SK-N-SH (cell line): ENCODE data around the gene IFT20. TPM values are rescaled to one million over a fixed set of nuclear protein-coding genes. Genes with fewer than 3 reads are reported as not detected.

ENCODE experiments used
- CTCF ChIA-PET: fragments of 300-600, 350-600 bp; formaldehyde crosslinking; extraction: SDS; loops from one replicate; lab custom pipeline; 2021; lab: Yijun Ruan, JAX
- POLR2A ChIA-PET: fragments of 350-600 bp; sonication (Branson Sonifier 250); formaldehyde crosslinking; extraction: SDS; loops from one replicate; lab custom pipeline; 2020; ENCODE audit warnings: antibody characterized with exemption, inconsistent platforms; lab: Yijun Ruan, JAX
- DNase-seq: peaks from one replicate; pipeline ENCODE4 v3.0.0; 2012
- H2AFZ ChIP-seq: fragments of 200-600 bp; sonication (generic); 2 replicates; pipeline ENCODE4 v1.8.1; 2016; ENCODE audit warnings: antibody characterized with exemption, mild to moderate bottlenecking, low read depth
- H3F3A ChIP-seq: fragments of 200-600 bp; sonication (generic); replicated peaks from 2 replicates; pipeline ENCODE3; 2016; ENCODE audit warnings: antibody characterized with exemption, mild to moderate bottlenecking; ENCODE audit not compliant: insufficient read depth
- H3K27ac ChIP-seq, 2 experiments: fragments of 200-500 bp in 1 of 2; fragments of 200-600 bp in 1 of 2; sonication (Bioruptor generic) in 1 of 2; sonication (generic), shearing (Covaris generic) in 1 of 2; 2 replicates each; pipeline versions ENCODE4 v1.5.1 to v1.6.1; 2014 to 2016; ENCODE audit warnings: low read depth in 2 of 2, inconsistent platforms in 1 of 2, low read length in 1 of 2, mild to moderate bottlenecking in 1 of 2, mixed read lengths in 1 of 2
- H3K27me3 ChIP-seq: fragments of 200-600 bp; sonication (generic), shearing (Covaris generic); 2 replicates; pipeline ENCODE4 v1.6.1; 2016; ENCODE audit warnings: mixed run types; ENCODE audit not compliant: insufficient read depth
- H3K36me3 ChIP-seq, 2 experiments: fragments of 200-500 bp in 1 of 2; fragments of 200-600 bp in 1 of 2; sonication (Bioruptor generic) in 1 of 2; sonication (generic) in 1 of 2; replicated peaks in 1 of 2; 2 replicates each; pipeline versions ENCODE3 to v1.5.1; 2014 to 2016; ENCODE audit warnings: low read length in 1 of 2, mild to moderate bottlenecking in 1 of 2; ENCODE audit not compliant: insufficient read depth in 2 of 2, control insufficient read depth in 1 of 2
- H3K4me1 ChIP-seq, 2 experiments: fragments of 200-500 bp in 1 of 2; fragments of 200-600 bp in 1 of 2; sonication (Bioruptor generic) in 1 of 2; sonication (generic), shearing (Covaris generic) in 1 of 2; 2 replicates each; pipeline versions ENCODE4 v1.5.1 to v1.6.1; 2014 to 2016; ENCODE audit warnings: low read depth in 1 of 2, low read length in 1 of 2, mixed run types in 1 of 2; ENCODE audit not compliant: insufficient read depth in 2 of 2, control insufficient read depth in 1 of 2
- H3K4me2 ChIP-seq: fragments of 200-600 bp; sonication (generic), shearing (Covaris generic); 2 replicates; pipeline ENCODE4 v1.6.1; 2017; ENCODE audit warnings: mixed run types
- H3K4me3 ChIP-seq, 2 experiments: fragments of 200-500 bp in 1 of 2; fragments of 200-600 bp in 1 of 2; sonication (Bioruptor generic) in 1 of 2; sonication (generic), shearing (Covaris generic) in 1 of 2; 2 replicates each; pipeline versions ENCODE4 v1.5.1 to v1.8.1; 2014 to 2016; ENCODE audit warnings: low read depth in 2 of 2, inconsistent platforms in 1 of 2, low read length in 1 of 2, mild to moderate bottlenecking in 1 of 2, mixed read lengths in 1 of 2, moderate library complexity in 1 of 2
- H3K79me2 ChIP-seq: fragments of 200-600 bp; sonication (generic); 2 replicates; pipeline ENCODE4 v1.8.1; 2017; ENCODE audit warnings: mild to moderate bottlenecking; ENCODE audit not compliant: insufficient read depth
- H3K9ac ChIP-seq: fragments of 200-600 bp; sonication (generic); 2 replicates; pipeline ENCODE4 v1.6.1; 2017; ENCODE audit warnings: mixed run types
- H3K9me2 ChIP-seq: fragments of 200-600 bp; sonication (generic); 2 replicates; pipeline ENCODE4 v1.6.1; 2017; ENCODE audit warnings: mixed run types
- H3K9me3 ChIP-seq: fragments of 200-600 bp; sonication (generic); 2 replicates; pipeline ENCODE4 v1.6.1; 2017; ENCODE audit warnings: mixed run types, mild to moderate bottlenecking, moderate library complexity
- H4K20me1 ChIP-seq: fragments of 200-600 bp; sonication (generic); 2 replicates; pipeline ENCODE4 v1.6.1; 2017; ENCODE audit warnings: mild to moderate bottlenecking, mixed run types; ENCODE audit not compliant: insufficient read depth
- ELF1 ChIP-seq: IDR thresholded peaks from 2 replicates; pipeline ENCODE4 v1.4.0; 2012
- JUND ChIP-seq: IDR thresholded peaks from 2 replicates; pipeline ENCODE4 v1.4.0; 2012
- MEF2A ChIP-seq: IDR thresholded peaks from 2 replicates; pipeline ENCODE4 v1.4.0; 2012; ENCODE audit warnings: low read depth, borderline replicate concordance
- MXI1 ChIP-seq: IDR thresholded peaks from 2 replicates; pipeline ENCODE4 v1.6.1; 2012; ENCODE audit warnings: mild to moderate bottlenecking, low read depth, low read length, improper control_type of control experiment
- NRF1 ChIP-seq: IDR thresholded peaks from 2 replicates; pipeline ENCODE4 v1.6.1; 2012; ENCODE audit warnings: low read depth, mild to moderate bottlenecking, low read length
- PBX3 ChIP-seq: IDR thresholded peaks from 2 replicates; pipeline ENCODE4; 2012
- POLR2AphosphoS5 ChIP-seq: IDR thresholded peaks from 2 replicates; pipeline ENCODE4 v1.6.1; 2012; ENCODE audit warnings: low read depth, low read length
- RAD21 ChIP-seq: IDR thresholded peaks from 2 replicates; pipeline ENCODE4 v1.6.1; 2012; ENCODE audit warnings: mild to moderate bottlenecking, low read length
- REST ChIP-seq: IDR thresholded peaks from 2 replicates; pipeline ENCODE4 v1.6.1; 2012; ENCODE audit warnings: mild to moderate bottlenecking, low read depth, low read length, moderate library complexity
- RXRA ChIP-seq: IDR thresholded peaks from 2 replicates; pipeline ENCODE4 v1.4.0; 2012; ENCODE audit warnings: low read depth, mild to moderate bottlenecking, borderline replicate concordance
- SIN3A ChIP-seq: IDR thresholded peaks from 2 replicates; pipeline ENCODE4 v1.6.1; 2012; ENCODE audit warnings: low read depth, mild to moderate bottlenecking, low read length, moderate library complexity, borderline replicate concordance
- TAF1 ChIP-seq: IDR thresholded peaks from 2 replicates; pipeline ENCODE4 v1.6.1; 2012; ENCODE audit warnings: low read depth, mild to moderate bottlenecking, low read length, moderate library complexity, borderline replicate concordance
- TCF12 ChIP-seq: IDR thresholded peaks from 2 replicates; pipeline ENCODE4 v1.4.0; 2012
- USF1 ChIP-seq: IDR thresholded peaks from 2 replicates; pipeline ENCODE4 v1.4.0; 2012; ENCODE audit warnings: low read depth, borderline replicate concordance
- YY1 ChIP-seq: IDR thresholded peaks from 2 replicates; pipeline ENCODE4 v1.4.0; 2012; ENCODE audit warnings: low read depth, mild to moderate bottlenecking
- WGBS: methylation state at CpG from one replicate; pipeline ENCODE4 v1.1.6; 2017; ENCODE audit warnings: low lambda C conversion rate; 5-methylcytosine and 5-hydroxymethylcytosine counted together
- polyA plus RNA-seq, 3 experiments: library from polyadenylated mRNA; depleted of rRNA; stranded (reverse); fragments of >200 nt; gene quantifications; 2 replicates each; pipeline ENCODE4 v1.2.3, GENCODE V29; 2012
- TF ChIP-seq, protein P1 (sequence below): fragments of 200-600 bp; sonication (generic); IDR thresholded peaks from 2 replicates; pipeline ENCODE4 v1.6.1; 2017; ENCODE audit warnings: antibody characterized with exemption, mild to moderate bottlenecking, moderate library complexity

The IFT20 gene
- polyA plus RNA-seq, 1 of the 3 experiments (the other 2 are of a cell fraction): 75.6 TPM

DNA sequence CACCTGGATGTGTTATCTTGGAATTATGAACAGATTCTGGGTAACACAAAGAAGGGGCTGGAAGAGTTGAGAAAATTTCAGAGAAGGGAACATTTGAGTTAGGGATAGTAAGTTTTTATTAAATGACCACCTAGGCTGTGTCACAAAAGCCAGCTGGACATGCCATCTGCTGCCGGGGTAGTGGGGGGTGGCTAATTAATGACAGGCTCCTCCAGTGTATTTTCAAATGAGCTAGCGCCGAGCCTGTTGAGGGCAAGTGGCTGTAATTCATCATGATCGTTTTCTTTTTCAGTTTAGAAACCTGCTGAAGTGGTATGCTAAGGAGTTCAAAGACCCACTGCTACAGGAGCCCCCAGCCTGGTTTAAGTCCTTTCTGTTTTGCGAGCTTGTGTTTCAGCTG, 10.1 kb downstream of the IFT20 start:
- no peak overlapping the region for H3K9ac ChIP-seq
- ChIA-PET CTCF (interaction anchor here (0.9 to 1.9 kb wide), 4 partner anchors 10 to 520 kb away, joined by 3 to 6 read pairs (median 4); partner anchors contain the start of genes IFT20 and TNFAIP1), POLR2A (no interaction called here)
- no peaks in the 10 kb centered on the region for H3K9me2 ChIP-seq
- no peak overlapping the region for H2AFZ ChIP-seq
- peaks cover 0 to 6% of the 10 kb centered on the region in 2 experiments; a peak in 1 of 4 replicates for H3K4me1 ChIP-seq
- H3K36me3 ChIP-seq: peaks cover 25 to 32% of the 10 kb centered on the region in 2 experiments
- H3K27me3 ChIP-seq: no peaks in the 10 kb centered on the region
- H3K4me2 ChIP-seq: no peak overlapping the region
- no peaks in the 10 kb centered on the region for H3K9me3 ChIP-seq
- no peak overlapping the region; a peak in 1 of 4 replicates for H3K27ac ChIP-seq
- TF ChIP-seq RXRA: no peak
- no peak for TF ChIP-seq TAF1
- TF ChIP-seq JUND: no peak
- no peak for TF ChIP-seq PBX3
- TF ChIP-seq MEF2A: no peak
- WGBS: 67% methylated on average over 5 of the region's 5 CpGs
- peaks cover 4% of the 10 kb centered on the region for H3F3A ChIP-seq
- H3K4me3 ChIP-seq: no peak overlapping the region
- no peak for DNase-seq
- peaks cover 18% of the 10 kb centered on the region for H3K79me2 ChIP-seq
- H4K20me1 ChIP-seq: no peaks in the 10 kb centered on the region

GRCh38 chr17:28324781-28325180, 10.5 kb downstream of the IFT20 start:
- H3K9me3 ChIP-seq: no peaks in the 10 kb centered on the region
- H2AFZ ChIP-seq: no peak overlapping the region
- TF ChIP-seq NRF1 (no peak), POLR2AphosphoS5 (no peak), RAD21 (no peak), SIN3A (no peak), TCF12 (no peak), MXI1 (no peak), REST (no peak), RXRA (no peak), ELF1 (no peak), YY1 (no peak), USF1 (no peak)
- TF ChIP-seq, protein P1, sequence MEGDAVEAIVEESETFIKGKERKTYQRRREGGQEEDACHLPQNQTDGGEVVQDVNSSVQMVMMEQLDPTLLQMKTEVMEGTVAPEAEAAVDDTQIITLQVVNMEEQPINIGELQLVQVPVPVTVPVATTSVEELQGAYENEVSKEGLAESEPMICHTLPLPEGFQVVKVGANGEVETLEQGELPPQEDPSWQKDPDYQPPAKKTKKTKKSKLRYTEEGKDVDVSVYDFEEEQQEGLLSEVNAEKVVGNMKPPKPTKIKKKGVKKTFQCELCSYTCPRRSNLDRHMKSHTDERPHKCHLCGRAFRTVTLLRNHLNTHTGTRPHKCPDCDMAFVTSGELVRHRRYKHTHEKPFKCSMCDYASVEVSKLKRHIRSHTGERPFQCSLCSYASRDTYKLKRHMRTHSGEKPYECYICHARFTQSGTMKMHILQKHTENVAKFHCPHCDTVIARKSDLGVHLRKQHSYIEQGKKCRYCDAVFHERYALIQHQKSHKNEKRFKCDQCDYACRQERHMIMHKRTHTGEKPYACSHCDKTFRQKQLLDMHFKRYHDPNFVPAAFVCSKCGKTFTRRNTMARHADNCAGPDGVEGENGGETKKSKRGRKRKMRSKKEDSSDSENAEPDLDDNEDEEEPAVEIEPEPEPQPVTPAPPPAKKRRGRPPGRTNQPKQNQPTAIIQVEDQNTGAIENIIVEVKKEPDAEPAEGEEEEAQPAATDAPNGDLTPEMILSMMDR: no peak
- H3K9ac ChIP-seq: no peak overlapping the region
- no peaks in the 10 kb centered on the region for H3K9me2 ChIP-seq
- peaks cover 0 to 8% of the 10 kb centered on the region in 2 experiments; a peak in 1 of 4 replicates for H3K4me1 ChIP-seq
- no peak overlapping the region for H3K4me3 ChIP-seq
- no peaks in the 10 kb centered on the region for H4K20me1 ChIP-seq
- 97% methylated on average over 3 of the region's 3 CpGs for WGBS
- no peak overlapping the region for H3K4me2 ChIP-seq
- H3K36me3 ChIP-seq: peaks cover 25 to 29% of the 10 kb centered on the region in 2 experiments
- H3K27ac ChIP-seq: no peak overlapping the region
- H3K27me3 ChIP-seq: no peaks in the 10 kb centered on the region
- peaks cover 22% of the 10 kb centered on the region for H3K79me2 ChIP-seq
- H3F3A ChIP-seq: peaks cover 4% of the 10 kb centered on the region
- POLR2A ChIA-PET: no interaction called here
- CTCF ChIA-PET: interaction anchor here (0.7 to 1.9 kb wide), 5 partner anchors 11 to 592 kb away, joined by 3 to 6 read pairs (median 4); partner anchors contain the start of genes IFT20 and TNFAIP1
- DNase-seq: no peak
